Adrenal gland (tissue), 12 donors: ENCODE measurements around the gene ARHGEF16. TPM values are rescaled to one million over a fixed set of nuclear protein-coding genes. Genes with fewer than 3 reads are reported as not detected.

Experiments used
- DNase-seq, 7 donors: peaks; one replicate each; pipeline ENCODE4 v3.0.0-alpha.2; 2019 to 2020
- H3K27ac ChIP-seq, 5 donors: fragments of 200-600 bp; sonication (generic) in 4 of 5; 1 replicate in 3 of 5; 2 replicates in 2 of 5; pipeline versions ENCODE4 v1.5.1 to v1.8.0; 2016 to 2020; ENCODE audit warnings: mild to moderate bottlenecking in 1 of 5
- H3K27me3 ChIP-seq: fragments of 200-600 bp; 2 replicates; pipeline ENCODE4 v1.8.0; 2021
- H3K36me3 ChIP-seq, 2 donors: fragments of 200-600 bp; replicated peaks in 1 of 2; 1 replicate in 1 of 2; 2 replicates in 1 of 2; pipeline versions ENCODE4 v1.5.1 to v1.8.0; 2018 to 2022
- H3K4me1 ChIP-seq, 2 donors: fragments of 200-600 bp; replicated peaks in 1 of 2; 1 replicate in 1 of 2; 2 replicates in 1 of 2; pipeline versions ENCODE4 v1.5.1 to v1.8.0; 2018 to 2021
- H3K4me3 ChIP-seq, 4 donors: fragments of 200-600 bp; sonication (generic) in 3 of 4; one replicate each; pipeline ENCODE4 v1.5.1; 2016 to 2018
- H3K9me3 ChIP-seq, 3 donors: fragments of 200-600 bp; sonication (generic) in 1 of 3; replicated peaks in 1 of 3; 1 replicate in 2 of 3; 2 replicates in 1 of 3; pipeline versions ENCODE4 v1.5.1 to v1.8.0; 2016 to 2021
- CTCF ChIP-seq, 6 experiments: fragments of 450-650 bp in 4 of 6; fragments of 200-600 bp in 2 of 6; sonication (generic) in 1 of 6; IDR thresholded peaks; 1 replicate in 5 of 6; 2 replicates in 1 of 6; pipeline versions ENCODE4 v1.5.1 to v1.8.0; 2016 to 2021; ENCODE audit warnings: antibody characterized with exemption in 6 of 6, mild to moderate bottlenecking in 2 of 6, moderate library complexity in 1 of 6
- POLR2A ChIP-seq, 2 donors: fragments of 450-650 bp; IDR thresholded peaks; one replicate each; pipeline ENCODE4 v1.6.1; 2017; ENCODE audit warnings: antibody characterized with exemption in 2 of 2, mild to moderate bottlenecking in 2 of 2, moderate library complexity in 1 of 2
- WGBS, 4 donors: extraction: QIAGEN DNeasy Blood & Tissue Kit in 2 of 4; methylation state at CpG; one replicate each; pipeline versions ENCODE4 v1.1.5 to v1.1.7; 2013 to 2017; 5-methylcytosine and 5-hydroxymethylcytosine counted together
- intact Hi-C, 2 donors: fragments of 100-400 bp; cut with DNase I; formaldehyde crosslinking; loops; one replicate each; pipeline versions ENCODE4 v1.14.1 to v1.15.0; 2022 to 2023
- polyA plus RNA-seq, 3 donors: library from polyadenylated mRNA; stranded (reverse); fragments of 200-250 nt in 2 of 3; fragments of 350-450 nt in 1 of 3; fragmentation: Illumina TruSeq in 1 of 3; extraction: RNeasy Lipid Tissue Mini Kit (QIAGEN cat#74804) in 1 of 3; gene quantifications; one replicate each; pipeline ENCODE4 v1.2.3, GENCODE V29; 2013 to 2014
- total RNA-seq, 9 donors: library from RNA; depleted of rRNA in 4 of 9; stranded (reverse); fragments of >200 nt in 4 of 9; fragments of 120-200 nt in 1 of 9; fragmentation: NEBNext Ultra II Directional in 1 of 9; extraction: Animal tissue kit (Norgen Biotek cat#: 25700) in 1 of 9; gene quantifications; one replicate each; pipeline versions ENCODE4 v1.1.0 to v1.2.4, GENCODE V29; 2013 to 2023
- donor health status: healthy with polysubstance abuse.
- donor health status: Bipolar disorder and iron deficiency.
- donor health status: DM: yes; HTN: yes; CAD: no.
- donor health status: DM: no; HTN: no; CAD: no.
- donor health status: DM: no; HTN: no; CAD: no.
- donor health status: DM: yes; HTN: yes; CAD: no.

ARHGEF16 gene
- total and polyA plus RNA-seq, 12 donors = 0.11 to 3.1 (median 0.83) TPM

DNA sequence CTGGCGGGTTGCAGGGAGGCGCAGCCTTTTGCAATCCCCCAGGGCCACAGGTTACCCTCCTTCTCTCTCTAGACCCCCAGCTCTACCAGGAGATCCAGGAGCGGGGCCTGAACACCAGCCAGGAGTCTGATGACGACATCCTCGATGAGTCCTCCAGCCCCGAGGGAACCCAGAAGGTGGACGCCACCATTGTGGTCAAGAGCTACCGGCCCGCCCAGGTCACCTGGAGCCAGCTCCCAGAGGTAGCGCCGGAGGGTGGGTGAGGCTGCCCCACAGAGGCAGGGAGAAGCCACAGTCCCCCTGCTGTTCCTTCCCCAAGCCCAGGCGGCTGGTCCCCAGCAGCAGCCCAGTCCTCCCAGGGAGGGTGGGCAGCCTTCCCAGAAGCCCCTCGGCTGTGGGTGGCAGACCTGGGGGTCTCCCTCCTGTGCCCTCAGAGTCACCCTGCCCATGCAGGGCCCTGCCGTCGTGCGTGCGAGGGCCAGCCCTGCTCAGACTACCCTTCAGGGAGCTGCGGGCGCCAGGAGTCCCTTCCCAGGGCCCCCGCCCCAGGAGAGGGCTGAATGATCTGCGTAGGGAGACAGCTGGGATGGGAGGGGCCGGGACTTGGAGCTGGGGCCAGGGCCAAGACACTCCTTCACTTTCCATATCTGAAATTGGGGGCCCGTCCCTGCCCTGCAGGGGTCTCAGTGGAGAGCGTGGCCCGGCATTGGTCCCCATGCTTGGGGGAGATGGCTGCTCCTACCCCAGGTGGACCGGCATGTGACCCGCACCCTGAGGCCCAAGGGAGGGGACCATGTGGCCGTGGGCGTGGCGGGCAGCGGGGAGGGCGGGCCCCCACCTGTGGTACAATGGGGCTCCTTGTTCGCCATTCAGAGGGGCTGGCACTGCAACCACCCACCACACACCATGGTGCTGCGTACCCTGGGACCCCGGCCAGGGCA is 12.9 kb downstream of the ARHGEF16 start:
- TF ChIP-seq POLR2A (IDR thresholded peaks at IDR 0.05) = no peak
- no peak for TF ChIP-seq CTCF (IDR thresholded peaks at IDR 0.05)
- WGBS, 4 donors = 76 to 85% (median 83%) methylated on average over 5 to 35 of the region's 35 CpGs
- Histone ChIP-seq H3K9me3 (no peaks in the 10 kb centered on the region), H3K36me3 (no peaks in the 10 kb centered on the region), H3K4me3 (no peak overlapping the region), H3K4me1 (no peaks in the 10 kb centered on the region), H3K27ac (no peak overlapping the region), H3K27me3 (no peaks in the 10 kb centered on the region)
- DNase-seq = peak in 1 of 7 donors; percentile 13
- intact Hi-C loops = no loop called here

- DNase-seq = peak in 1 of 7 donors; percentile 7
- Histone ChIP-seq H3K9me3 (no peaks in the 10 kb centered on the region), H3K36me3 (no peaks in the 10 kb centered on the region), H3K27me3 (no peaks in the 10 kb centered on the region), H3K27ac (no peak overlapping the region), H3K4me1 (no peaks in the 10 kb centered on the region), H3K4me3 (no peak overlapping the region)
- intact Hi-C loops = no loop called here
- 72 to 89% (median 84%) methylated on average over 18 to 34 of the region's 34 CpGs for WGBS, 4 donors
- TF ChIP-seq CTCF (IDR thresholded peaks at IDR 0.05) = no peak
- no peak for TF ChIP-seq POLR2A (IDR thresholded peaks at IDR 0.05)
Observed at GRCh38 chr1:3468236-3469103, 14.0 kb downstream of the ARHGEF16 start.

- 66 to 90% (median 86%) methylated on average over 7 to 31 of the region's 31 CpGs for WGBS, 4 donors
- Histone ChIP-seq H3K9me3 (no peaks in the 10 kb centered on the region), H3K27ac (no peak overlapping the region), H3K27me3 (no peaks in the 10 kb centered on the region), H3K36me3 (no peaks in the 10 kb centered on the region), H3K4me3 (no peak overlapping the region), H3K4me1 (no peaks in the 10 kb centered on the region)
- no peak for TF ChIP-seq CTCF (IDR thresholded peaks at IDR 0.05)
- TF ChIP-seq POLR2A (IDR thresholded peaks at IDR 0.05) = no peak
- intact Hi-C loops = no loop called here
- peak in 1 of 7 donors; percentile 9 for DNase-seq
Observed at GRCh38 chr1:3469104-3469848, 14.8 kb downstream of the ARHGEF16 start.
